ENCODE measurements around the gene PPIL4.
"Not testable (repeated sequence)": the region's sequence is repeated elsewhere in the genome, so short reads cannot be mapped to it uniquely, and the experiment has no call there.

PPIL4 gene

DNA sequence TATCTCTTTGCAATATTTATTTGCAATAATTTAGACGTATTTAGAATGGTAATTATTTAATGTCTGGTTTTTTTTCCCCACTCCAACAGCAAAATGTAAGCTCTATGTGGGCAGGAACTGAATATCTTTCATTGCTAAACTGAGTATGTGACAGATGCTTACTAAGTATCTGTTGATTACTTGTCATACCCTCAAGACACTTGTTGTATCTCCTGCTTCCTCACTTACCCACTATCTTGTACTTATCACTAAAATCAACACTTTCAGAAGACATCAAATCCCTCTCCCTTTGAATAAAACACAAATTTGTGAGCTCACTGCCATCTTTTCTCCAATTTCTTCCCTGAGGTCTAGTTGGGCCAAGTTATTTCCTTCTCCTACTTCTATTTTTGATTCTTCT is 30.3 kb downstream of the PPIL4 start:
- no peak for DNase-seq

DNA sequence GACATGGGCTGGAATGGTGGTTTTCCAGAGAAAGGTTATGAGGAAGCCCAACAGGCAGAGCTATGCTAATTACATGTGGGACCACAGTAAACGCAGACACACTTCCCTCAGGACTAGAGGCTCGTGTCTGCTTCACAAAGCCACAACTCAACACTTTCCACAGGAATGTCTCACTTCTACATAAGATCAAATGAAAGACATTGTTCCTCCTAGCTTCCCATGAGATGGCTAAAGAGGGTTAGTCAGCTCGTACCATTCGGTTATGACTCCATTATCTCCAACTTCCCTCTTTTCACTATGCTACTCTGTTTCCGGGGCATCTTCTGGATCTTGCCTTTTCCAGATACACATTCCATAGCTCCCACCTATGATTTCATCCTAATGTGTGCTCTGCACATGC is 31.9 kb downstream of the PPIL4 start:
- DNase-seq: no peak

DNA sequence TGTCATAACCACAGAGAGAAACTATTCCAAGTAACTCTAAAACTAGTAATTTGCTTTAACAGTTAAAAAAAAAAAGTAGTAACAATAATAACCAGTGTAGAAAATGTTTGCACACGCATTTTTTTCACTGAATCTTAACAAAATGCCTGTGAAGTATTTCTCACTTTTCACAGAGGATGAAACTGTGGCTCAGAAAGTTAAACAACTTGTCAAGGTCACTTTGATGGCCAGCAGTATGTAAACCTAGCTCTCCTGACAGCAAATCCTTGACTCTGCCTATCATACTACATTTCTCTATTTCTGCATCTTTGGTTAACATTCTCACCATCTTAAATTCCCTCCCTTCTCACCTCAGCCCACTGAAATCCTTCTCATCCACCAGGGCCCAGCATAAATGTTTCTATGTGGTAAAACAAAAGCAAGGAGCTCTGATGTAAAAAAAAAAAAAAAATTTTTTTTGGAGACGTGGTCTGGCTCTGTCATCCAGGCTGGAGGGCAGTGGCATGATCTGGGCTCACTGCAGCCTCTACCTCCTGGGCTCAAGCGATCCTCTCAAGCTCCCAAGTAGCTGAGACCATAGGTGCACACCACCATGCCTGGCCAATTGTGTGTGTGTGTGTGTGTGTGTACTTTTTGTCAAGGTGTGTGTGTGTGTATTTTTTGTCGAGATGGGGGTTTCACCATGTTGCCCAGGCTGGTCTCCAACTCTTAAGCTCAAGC is 34.9 kb downstream of the PPIL4 start:
- no peak for DNase-seq

DNA sequence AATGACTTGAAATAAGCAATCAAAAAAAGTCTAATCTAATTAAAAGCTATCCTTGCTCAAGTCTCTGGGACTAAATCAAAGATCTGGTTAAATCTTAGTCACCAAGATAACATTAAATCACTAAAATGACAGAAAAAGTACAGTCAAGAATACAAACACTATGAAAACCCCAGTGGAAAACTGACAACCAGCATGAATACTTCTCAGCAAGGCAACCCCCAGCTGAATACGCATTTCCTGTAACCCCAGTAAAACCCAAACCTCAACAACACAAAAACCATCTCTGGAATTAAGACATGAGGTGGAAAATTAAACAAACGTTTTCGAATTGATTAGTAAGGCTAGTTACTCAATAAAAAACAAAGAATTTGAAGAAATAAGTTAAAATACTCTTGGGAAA is 37.4 kb downstream of the PPIL4 start:
- no peak for DNase-seq

DNA sequence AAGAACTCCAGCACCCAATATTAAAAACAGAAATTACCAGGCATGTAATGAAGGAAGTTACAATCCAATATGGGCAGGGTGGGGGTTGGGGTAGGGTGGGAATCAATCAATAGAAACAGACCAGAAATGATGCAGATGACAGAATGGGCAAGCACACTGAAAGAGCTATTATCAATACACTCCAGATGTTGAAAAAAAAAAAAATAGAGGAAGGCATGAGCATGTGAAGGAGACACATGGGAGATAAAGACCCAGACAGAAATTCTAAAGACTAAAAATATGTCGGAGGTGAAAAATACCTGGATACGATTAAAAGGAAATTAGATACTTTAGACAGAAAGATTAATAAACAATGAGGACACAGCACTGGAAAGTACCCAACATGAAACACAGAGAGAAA is 42.0 kb downstream of the PPIL4 start:
- no peak for DNase-seq

DNA sequence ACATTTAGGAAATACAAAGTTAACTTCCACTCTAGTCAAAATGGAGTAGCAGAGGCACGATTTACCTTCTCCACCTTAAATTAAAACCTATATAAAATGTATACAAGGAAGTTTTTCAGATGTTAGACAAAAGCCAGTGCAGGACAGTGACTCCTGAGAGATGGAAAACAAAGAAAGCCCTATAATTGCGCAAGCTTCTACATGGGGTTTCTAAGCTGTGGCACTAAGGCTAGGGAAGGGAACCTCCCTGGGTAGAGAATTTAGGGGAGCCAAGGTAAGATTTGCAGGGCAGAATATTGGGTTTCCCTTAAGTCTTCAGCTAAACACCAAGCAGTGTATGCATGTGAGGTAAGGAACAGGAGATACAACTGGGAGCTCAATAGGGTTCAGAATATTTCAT is 42.6 kb downstream of the PPIL4 start:
- DNase-seq: no peak

DNA sequence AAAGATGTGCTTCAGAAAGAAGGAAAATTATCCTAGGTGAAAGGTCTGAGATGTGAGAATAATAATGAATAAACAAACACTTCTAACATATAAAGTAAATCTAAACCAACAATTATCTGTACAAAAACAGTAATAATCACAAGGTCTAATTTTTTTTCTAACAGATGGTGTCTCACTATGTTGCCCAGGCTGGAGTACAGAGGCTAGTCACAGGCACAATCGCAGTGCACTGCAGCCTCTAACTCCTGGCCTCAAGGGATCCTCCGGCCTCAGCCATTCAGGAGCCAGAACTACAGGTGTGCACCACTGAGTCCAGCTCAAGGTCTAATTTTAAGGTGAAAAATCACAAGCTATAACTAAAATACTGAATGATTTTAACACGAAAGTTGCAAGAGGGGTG is 44.1 kb downstream of the PPIL4 start:
- DNase-seq: no peak

DNA sequence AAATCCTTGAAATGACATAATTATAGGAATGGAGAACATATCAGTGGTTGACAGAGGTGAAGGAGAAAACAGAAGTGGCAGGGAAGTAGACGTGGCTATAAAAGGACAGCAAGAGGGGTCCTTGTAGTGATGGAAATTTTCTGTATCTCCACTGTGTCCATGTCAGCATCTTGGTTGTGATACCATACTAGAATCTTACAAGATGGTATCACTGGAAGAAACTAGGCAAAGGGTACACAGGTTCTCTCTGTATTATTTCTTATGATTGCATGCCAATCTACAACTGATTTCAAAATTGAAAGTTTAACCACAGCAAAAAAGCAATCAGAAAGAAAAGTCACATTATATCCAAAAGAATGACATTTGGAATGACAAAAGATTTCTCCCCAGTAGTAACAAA is 44.6 kb downstream of the PPIL4 start:
- no peak for DNase-seq

DNA sequence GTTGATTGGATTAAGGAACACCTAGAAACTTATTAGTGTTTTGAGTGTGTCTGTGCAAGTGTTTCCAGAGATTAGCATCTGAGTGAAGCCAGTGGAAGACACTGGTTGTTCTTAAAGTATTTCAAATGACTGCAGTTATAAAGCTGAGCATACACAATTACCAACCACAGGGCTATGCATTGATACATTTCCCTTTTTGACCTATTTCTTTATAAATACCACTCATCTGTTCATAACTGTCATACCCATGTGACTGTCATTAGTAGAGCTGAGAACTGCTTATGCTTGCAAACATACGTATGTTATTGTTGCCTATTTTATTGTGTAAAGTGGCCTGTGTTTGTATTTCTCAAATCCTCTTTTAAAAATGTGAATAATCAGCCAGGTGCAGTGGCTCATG is 45.7 kb downstream of the PPIL4 start:
- no peak for DNase-seq

DNA sequence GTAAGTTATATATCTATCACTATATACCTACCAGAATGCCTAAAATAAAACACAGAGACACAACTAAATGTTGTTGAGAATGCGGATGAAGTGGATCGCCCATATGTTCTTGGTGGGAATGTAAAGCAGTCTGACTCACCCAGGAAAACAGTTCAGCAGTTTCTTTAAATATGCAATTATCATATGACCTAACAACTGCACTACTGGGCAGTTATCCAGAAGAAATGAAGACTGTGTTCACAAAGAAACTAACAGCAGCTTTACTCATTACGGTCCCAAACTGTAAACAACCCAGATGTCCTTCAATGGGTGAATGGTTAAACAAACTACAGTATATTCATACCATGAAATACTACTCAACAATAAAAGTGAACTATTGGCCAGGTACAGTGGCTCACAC is 46.8 kb downstream of the PPIL4 start:
- no peak for DNase-seq

DNA sequence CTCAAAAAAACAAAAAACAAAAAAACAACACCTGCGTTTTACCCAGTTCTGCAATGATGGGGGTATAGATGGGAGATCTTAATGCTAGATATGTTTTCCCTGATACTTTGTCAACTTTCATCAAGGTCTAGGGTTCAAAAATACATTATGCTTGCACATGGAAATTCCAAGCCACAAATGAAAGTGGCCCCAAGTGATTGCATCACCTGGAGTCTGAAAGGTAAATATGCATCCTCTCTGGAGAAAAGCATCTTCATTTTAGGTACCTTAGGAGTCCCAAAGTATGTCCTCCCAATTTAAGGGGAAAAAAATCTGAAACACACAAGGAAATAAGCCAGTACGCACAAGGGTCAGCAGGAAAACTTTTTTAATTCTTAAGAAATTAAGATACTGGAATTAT is 48.5 kb downstream of the PPIL4 start:
- no peak for DNase-seq

DNA sequence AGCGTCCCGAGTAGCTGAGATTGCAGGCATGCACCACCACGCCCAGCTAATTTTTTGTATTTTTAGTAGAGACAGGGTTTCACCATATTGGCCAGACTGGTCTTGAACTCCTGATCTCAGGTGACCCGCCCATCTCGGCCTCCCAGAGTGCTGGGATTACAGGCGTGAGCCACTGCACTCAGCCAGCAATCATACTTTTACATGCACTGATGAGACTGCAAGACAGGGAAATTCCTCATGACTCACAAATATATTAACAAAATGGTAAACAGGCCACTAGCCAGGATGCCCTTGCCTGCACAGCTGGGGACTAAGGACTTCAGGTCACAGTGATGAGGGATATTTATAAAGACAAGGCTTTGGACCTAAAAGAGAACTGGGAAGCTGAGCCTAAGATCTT is 49.2 kb downstream of the PPIL4 start:
- not testable (repeated sequence) for DNase-seq

DNA sequence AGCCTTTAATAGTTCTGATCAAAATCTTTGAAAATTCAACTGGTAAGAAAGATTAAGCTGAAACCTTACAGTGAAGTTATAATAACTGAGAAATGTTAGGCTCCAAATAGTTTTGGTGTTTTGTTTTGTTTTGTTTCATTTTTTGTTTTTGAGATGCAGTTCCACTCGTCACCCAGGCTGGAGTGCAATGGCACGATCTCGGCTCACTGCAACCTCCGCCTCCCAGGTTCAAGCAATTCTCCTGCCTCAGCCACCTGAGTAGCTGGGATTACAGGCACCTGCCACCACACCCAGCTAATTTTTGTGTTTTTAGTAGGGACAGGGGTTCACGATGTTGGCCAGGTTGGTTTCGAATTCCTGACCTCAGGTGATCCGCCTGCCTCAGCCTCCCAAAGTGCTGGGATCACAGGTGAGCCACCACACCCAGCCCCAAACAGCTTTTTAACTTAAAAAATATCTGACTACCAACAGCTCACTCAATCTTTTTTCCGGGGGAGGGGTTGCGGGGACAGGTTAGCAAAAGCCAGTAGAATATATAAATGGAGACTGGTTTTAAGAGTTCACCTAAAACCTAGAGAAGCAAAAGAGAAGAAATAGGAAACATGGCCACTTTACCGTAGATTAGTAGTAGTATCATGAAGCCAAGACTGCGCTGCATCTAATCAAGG is 50.4 kb downstream of the PPIL4 start:
- not testable (repeated sequence) for DNase-seq

DNA sequence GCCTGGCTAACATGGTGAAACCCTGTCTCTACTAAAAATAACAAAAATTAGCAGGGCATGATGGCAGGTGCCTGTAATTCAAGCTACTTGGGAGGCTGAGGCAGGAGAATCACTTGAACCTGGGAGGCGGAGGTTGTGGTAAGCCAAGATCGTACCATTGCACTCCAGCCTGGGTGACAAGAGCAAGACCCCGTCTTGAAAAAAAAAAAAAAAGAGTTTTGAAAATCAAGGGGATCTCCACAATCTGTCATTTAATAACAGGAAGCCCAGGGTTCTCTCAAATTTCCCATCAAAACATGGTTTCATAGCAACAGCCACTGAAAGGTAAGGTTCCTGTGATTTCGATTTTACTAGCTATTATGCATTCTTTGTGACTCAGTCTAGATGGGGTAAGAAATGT is 51.0 kb downstream of the PPIL4 start:
- DNase-seq: not testable (repeated sequence)

DNA sequence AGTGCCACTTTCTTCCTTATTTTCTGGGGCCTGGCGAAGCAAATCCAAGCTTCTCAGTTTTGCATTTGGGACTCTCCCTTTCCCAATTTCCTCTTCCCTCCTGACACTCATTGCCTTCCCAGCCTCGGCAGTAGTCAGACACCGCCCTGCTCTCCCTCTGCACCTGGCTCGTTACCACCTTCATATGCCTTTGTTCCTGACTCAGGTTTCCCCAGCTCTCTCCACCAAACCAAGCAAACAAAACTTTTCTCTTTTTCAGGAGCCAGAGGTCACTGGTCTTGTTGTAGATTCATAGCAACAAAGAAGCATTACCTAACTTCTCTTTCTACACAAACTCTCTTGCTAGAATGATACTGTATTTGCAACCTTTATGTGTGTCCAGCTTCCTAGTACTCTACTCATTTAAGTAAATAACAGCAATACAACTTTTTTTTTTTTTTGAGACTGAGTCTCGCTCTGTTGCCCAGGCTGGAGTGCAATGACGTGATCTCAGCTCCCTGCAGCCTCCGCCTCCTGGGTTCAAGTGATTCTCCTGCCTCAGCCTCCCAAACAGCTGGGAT is 52.0 kb downstream of the PPIL4 start:
- DNase-seq: no peak

DNA sequence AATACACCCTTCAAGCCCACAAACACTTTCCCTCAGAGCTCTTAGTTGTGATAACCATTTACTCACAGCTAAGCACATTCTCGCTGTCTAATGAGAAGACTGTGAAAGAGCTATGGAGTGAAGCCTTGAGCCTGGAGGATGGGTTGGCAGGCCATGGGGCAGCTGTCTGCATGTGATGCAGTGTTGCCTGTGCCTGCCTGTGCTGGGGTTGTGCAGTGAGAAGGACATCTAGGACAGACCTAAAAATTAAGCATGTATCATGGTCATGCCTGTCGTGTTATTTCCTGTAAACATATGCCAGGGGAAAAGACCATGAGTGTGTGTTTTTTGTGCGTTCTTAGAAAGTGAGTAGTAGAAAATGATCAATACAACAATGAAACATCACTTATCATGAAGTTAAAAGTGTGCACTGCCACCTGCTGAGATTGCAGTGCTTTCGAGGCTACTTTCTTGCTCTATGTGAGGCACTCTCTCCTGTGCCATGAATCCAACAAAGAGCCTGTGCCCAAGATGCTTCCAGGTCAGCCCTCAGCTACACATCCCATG is 53.0 kb downstream of the PPIL4 start:
- no peak for DNase-seq

DNA sequence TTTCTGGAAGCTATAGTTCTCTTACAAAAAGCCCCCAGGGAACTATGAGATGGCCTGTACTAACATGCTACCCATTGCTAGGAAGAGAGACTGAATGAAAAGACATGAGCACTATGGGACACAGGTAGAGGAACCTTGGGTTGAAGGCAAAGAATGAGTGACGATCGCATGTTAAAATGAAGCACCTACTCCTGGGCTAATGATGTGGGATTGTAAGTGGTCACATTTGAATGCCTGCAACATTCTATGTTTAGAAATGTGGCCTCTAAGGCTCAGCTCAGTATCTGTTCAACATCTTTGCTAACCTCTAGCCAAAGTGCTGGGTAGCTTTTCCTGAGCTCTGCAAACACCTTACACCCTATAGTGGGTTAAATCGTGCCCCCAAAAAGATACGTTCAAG is 55.9 kb downstream of the PPIL4 start:
- DNase-seq: no peak

DNA sequence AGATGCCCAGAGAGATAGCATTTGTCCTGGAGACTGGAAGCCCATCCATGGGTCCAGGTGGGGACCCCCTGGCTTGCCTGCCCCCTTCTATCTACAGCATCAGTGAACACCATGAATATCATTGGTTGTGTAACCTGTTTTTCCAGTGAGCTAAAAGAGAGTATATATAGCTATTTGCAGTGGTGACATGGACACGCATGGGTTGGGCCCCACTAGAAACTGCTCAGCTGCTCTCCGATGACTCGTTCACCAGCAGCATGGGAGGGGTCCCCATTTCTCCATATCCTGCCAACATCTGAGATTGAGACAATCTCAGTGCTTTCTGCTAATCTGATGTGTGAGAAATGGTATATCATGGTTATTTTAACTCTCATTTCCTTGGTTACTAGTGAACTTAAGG is 57.0 kb downstream of the PPIL4 start:
- no peak for DNase-seq

DNA sequence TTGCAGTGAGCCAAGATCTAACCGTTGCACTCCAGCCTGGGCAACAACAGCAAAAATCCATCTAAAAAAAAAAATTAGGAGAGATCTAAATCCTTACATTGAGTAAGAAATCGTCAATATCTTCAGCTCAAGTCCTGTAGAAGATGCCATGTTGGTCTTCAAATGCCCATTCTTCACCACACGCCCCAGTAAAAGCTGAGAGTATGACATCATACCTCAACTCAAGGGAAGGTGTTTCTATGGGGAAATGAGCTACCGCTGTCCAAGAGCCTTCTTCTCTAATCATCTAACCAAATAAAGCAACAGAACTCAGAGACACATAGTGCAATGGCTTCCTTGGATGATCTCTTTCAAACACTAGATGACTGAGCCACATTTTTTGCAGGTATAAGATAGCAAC is 58.5 kb downstream of the PPIL4 start:
- DNase-seq: no peak

DNA sequence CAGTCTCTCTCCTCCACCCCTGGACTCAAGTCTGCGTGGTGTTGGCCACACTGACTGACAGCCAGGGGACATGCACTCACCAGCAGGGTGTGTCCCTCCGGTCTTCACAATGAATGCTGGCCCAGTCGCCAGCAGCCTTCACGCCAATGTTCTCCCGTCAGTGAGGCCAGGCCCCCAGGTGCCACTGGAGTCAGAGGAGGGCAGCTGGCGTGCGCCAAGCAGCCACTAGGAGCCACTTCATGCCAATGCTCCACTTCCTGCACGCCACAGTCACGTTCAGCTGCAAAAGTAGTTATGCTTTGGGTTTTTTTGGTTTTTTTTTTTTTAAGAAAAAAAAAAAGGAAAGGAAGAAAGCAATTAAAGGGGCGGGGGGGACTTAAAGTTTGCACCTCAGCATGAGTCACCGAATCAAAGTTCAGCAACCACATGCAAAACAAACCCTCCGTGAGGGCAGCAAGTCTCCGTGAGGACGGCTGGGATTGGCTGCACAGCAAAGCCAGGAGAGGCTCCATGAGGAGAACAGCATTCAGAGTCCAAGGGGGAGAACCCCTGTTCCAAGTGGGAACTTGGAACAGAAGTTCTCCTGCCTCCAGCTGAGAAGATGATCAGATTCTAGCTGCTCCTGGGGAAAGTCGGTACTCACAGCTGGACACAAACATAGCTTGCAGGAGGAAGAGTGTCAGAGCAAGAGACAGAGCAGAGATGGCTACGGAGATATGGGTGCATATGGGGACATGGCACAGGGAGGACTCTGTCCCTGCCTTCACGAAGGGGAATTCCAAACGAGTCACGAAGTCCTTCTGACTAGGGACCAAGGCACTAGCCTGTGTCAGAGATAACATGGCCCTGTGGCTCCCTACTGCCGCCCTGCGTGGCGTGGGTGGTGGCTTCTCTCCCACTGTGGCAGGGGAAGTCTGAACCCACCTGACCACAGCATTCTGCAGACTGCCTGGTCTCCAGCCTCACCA is 60.8 kb downstream of the PPIL4 start, which contains the start of gene ZC3H12D:
Gene ZC3H12D (minus strand): TSS at position 282 of the 968 bp plus-strand sequence. CDS start 10,471 bp downstream, outside the sequence.
- no peak for DNase-seq

DNA sequence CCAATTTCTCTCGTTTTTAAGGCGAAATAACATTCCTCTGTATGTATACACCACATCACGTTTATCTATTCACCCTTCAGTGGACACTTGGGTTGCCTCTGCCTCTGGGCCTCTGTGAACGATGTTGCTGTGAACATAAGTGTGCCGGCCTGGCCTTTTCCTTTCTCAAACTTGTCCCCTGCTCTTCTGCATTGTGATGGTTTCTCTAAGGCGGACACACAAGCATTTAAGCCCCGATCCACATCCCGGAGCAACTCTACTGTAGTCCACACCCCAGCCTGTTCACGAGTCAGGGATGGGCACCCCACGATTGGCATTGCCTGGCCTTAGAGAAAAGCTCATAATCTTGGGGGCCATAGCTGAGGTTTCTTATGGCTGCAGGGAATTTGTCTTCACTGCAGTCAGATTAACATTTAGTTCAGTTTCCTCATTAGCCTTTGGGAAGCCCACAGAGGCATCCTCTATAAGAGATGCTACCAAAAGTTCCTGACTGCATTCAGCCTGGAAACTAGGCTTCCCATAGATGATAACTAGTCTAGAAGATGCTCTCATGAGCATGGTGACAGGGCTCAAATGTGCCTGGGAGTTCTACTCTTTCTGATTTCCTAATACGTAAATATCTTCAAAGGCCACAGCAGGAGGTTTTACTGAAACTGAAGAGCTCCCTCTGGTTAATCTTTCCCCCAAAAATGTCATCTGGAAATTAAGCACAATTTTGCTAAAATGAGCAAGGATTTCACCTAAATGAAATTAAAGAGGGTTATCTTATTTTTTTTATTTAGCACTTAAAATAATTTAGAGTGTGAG is 61.8 kb downstream of the PPIL4 start:
- no peak for DNase-seq

DNA sequence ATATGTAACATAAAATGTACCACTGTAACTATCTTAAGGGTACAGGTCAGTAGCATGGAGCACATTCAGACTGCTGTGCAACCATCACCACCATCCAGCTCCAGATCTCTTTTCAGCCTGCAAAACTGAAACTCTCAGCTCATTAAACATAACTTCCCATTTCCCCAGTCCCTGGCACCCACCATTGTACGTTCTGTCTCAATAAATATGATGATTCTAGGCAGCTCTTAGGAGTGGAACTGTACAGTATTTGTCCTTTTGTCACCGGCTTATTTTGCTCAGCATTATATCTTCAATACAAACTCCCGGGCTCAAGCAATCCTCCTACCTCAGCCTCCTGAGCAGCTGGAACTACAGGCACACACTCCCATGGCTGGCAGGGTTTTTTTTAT is 62.5 kb downstream of the PPIL4 start:
- no peak for DNase-seq
